DMS79 treated with DMSO at 0.1 percent for 48 hours (cell line): ENCODE data around the gene NPPA.
"Not testable (repeated sequence)": the region's sequence is repeated elsewhere in the genome, so short reads cannot be mapped to it uniquely, and the experiment has no call there.

Experiments used
- DNase-seq: peaks from one replicate; lab custom pipeline; 2025; lab: John Stamatoyannopoulos, UW

Gene NPPA

DNA sequence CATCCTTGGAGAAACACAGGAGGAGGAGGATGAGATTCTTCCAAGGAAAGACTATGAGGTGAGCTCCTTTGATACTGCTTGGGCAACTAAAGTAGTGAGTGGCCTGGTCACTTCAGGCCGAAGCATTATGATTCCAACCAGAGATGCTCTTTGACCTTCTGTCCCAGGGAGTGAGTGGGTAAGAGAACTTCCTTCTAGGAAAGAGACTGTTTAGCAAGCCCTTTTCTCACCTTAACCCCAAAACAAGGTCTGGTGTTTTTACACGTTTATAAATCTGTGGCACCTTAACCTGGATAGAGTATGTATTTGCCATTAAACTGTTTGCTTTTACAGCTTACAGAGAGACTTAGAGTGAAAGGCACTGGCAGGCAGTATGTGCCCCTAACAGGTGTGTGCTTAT lies 40.5 kb downstream of the NPPA start:
- DNase-seq, result no peak

DNA sequence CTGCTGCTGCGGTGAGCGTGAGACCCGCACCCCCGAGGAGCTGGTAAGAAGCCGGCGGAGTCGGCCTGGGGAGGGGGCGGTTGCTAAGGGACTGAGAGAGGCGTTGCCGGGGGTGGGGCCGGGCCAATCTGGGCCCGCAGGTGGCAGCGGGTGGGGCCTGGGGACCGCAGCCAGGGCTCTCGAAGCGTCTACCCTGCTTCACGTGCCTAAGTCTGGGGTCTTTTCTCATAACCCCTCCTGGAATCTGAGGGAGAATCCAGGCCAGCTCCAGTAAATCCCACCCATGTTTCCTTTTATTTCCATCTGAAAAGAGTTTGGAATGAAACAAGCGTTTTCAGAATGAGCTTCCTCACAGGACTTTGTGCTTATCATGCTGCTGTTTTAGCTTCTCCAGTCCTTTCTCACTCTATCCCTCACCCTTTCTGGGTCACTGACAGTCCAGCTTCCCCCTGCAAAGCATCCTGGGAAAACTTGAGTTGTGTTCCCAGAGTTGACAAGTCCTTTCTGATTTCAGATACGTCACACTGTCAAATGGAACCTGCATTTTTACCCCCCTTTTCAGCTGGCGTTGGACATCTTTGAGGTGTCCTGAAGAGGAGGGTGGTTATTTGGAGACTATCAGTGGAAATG lies 41.2 kb downstream of the NPPA start:
- DNase-seq, result peak; percentile 19

DNA sequence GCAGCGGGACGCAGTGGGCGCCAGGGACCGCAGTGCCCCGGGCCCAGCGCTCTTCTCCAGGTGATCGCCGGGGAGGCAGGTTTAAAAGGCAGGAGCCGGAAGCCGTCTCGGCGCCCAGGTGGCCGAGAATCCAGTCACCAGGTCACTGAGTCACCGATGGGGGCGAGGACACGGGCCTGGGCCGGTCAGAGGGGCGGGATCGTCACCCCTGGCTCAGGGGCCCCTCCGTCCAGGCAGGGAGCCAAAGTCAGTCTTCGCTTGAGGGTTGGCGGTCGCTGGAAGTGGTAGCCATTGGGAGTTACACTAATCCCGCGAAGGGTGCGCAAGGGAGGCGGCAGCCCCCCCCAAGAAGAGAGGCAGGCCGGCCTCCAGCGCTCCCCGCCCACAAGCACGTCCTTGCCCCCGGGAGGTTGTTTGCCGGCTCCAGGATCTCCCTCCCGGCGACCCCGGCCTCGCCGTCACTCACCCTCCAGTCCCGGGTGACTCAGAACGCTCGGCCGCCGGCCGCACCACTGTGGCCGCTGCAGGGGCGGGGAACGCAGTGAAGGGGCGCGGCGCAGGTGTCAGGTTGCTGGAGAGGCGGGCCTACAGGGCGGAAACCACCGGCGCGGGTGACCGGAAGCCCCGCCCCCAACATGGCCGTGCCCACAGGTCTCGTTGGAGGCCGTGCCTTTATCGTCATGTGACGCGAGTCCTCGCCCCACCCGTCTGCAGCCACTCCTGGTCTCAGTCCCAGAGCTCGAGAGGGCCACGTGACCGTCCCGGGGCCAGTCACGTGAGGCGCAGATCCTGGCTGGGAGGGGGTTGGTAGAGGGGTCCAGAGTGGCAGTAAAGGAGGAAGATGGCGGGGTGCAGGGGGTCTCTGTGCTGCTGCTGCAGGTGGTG lies 41.9 kb downstream of the NPPA start, which contains the start of the genes CLCN6 and MTHFR:
TSS of gene CLCN6 (plus strand) at position 770 of the 885 bp plus-strand sequence. CDS start at position 842, 72 bp downstream.
TSS of gene MTHFR (minus strand) at position 543 of the 885 bp plus-strand sequence. CDS start 2,848 bp downstream, outside the sequence.
- DNase-seq, result peak; percentile 99

DNA sequence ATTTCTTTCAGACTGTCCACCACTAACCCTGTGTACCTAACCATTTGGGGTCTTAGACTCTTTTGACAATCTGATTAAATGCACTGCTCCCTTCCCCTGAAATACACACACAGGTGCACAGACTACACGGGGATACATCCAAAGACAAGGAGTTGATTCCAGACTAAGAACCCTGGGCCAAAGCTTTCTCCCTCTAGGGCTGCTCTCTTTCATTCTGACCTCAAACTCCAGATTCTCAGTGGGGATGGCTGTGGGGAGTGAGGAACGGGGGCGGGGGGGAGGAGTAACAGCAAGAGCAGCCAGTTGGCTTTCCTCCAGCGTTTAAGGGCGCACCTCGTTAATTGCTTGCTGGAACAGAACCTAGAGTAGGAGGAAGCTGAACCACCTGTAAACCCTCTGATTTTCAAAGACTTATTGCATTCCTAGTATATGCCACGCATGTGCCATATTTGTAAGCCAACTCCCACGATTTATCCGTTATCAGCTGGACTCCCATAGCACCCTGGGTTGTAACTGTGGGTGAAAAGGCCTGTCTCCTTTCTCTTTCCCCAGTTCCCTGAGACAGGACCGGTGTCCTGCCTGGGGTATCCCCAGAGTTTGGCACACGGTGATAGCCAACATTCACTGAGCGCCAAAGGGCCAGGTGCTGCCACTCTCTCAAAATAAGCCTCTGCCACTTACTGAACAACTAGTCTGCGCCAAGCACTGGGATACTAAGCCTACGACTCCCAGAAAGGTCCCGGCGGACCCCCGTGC lies 42.7 kb downstream of the NPPA start:
- peak; percentile 83 for DNase-seq

DNA sequence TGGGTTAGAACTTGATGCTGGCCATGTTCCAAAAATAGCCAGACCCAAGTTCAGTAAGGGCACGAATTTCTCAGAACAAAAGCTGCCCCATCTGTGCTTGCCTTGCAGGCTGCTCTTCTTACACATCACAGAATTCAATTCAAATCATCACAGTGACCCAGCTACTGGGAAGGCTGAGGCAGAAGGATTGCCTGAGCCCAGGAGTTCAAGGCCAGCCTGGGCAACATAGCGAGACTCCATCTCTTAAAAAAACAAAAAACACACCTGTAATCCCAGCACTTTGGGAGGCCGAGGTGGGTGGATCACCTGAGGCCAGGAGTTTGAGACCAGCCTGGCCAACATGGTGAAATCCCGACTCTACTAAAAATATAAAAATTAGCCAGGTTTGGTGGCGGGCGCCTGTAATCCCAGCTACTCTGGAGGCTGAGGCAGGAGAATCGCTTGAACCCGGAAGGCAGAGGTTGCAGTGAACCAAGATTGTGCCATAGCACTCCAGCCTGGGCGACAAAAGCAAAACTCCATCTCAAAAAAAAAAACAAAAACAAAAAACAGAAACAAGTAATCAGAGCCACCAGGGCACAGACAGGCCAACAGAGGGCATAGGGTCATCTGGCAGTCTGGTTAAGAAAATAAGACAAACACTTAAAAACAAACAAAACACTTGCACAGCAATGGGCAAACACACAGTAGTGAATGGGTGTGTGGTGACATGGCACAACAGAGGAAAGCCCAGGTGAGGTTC lies 43.5 kb downstream of the NPPA start:
- DNase-seq, result not testable (repeated sequence)

DNA sequence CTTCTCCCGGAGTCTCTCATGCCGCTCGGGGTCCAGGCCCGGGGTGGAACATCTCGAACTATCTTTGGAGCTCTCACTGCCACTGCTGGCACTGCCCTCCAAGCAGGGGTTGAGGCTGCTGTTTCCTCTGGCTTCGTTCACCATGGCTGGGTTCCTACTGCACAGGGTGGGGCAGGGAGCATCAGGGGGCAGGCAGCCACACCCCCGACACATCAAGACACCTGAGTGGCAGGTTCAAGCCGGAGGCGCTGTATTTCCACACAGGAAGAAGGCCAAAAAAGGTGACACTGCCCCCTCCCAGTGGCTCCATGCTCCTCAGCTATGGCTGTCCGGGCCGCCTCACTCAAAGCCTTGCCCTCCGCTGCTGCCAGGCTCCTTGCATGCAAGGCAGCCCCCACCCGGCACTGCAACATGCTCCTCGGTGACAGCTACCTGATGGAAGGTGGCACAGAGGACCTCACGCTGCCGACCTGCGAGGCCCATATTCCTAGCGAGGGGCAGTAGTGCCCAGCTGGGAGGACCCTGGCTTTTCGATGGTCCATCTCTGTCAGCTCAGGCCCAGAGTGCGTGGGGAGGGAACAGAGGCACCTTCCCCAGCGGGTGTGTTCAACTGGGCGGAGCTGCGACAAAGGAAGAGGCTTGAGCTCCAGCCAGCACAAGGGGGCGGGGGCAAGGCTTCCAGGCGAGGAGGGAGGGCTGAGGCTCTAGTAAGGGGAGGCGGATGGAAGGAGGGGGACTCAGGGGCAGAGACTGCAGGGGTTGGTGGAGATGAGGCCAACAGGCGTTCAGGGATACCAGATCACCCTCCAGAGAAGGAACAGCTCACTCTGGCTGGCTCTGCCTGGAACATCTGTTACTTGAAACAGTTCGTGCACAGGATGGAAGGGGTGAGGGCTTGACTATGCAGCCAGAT lies 44.4 kb downstream of the NPPA start:
- peak; percentile 91 for DNase-seq

DNA sequence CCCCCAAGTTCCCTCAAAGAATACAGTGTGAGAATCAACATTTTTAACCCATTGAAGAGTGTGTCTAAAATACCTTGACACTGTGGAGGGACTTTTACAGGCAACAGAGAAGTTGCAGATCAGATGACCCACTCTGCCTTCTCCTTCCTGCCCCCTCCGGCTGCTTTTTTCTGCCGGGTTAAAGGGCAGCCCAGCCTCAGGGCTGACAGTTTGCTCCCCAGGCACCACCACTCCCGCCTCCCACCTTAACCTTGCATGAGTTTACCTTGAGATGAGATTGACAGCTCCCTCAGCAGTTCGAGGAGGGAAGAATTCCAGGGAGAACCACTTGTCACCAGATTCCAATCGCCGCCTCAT lies 45.0 kb downstream of the NPPA start:
- no peak for DNase-seq

DNA sequence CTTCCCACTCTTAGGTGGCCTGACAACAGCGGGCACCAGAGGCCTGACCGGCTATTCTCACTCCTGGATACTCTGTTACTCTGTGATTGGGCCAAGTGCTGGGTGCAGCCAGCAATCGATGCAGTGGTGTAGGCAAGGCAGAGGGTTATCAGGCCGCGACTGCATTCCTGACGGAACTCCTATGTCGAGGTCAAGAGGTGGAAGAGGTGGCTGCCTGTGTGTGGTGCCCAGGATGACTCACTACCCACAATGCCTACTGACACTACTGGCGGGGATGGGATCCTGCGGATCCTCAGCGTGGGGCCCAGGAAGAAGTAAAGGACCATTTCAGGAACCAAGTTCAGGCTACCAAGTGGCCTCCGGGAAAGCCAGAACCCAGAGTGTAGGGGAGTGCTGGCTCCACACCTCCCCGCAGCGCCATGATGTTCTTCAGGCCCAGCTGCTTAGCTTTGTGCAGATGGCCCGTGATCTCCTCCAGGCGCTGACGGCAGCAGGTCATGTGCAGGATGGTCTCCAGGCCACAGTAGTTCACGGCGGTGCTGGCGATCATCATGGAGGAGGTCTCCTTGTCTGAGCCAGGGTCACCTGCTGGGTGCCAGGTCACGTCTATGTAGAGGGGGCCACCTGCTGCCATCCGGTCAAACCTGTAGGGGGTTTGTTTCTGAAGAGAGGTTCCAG lies 46.7 kb downstream of the NPPA start:
- no peak for DNase-seq

DNA sequence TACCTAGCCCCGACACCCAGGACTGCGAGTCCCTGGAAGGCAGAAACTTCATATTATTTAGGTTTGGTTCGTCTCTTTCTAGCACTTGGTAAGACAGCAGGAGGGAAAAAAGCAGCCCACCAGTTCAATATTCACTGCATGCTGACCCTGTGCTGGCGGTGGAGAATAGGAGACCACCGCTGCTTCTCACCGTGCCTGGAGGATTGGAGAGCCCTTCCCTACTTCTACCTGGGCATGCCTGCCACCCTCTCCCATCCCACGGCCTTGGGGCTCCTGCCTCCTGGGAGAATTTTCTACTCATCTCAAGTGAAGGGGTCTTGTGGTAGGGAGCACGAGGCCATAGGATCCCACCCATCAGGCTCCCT lies 47.2 kb downstream of the NPPA start:
- no peak for DNase-seq

DNA sequence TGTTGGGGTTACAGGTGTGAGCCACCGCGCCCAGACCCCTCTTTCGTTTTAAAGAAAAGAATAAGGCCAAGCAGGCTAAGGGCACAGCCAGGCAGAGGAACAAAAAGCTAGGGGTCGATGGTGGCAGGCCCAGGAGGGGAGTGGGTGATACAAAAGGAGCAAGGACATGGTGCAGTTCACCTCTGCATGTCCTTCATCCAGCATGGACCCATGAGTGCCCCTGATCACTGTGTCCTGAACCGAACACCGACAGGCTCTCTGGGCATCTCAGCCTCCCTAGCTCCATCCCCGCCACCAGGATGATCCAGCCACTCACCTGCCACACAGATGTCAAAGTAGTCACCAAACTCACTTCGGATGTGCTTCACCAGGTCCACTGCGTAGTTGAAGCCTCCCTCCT lies 47.7 kb downstream of the NPPA start:
- DNase-seq, result no peak

DNA sequence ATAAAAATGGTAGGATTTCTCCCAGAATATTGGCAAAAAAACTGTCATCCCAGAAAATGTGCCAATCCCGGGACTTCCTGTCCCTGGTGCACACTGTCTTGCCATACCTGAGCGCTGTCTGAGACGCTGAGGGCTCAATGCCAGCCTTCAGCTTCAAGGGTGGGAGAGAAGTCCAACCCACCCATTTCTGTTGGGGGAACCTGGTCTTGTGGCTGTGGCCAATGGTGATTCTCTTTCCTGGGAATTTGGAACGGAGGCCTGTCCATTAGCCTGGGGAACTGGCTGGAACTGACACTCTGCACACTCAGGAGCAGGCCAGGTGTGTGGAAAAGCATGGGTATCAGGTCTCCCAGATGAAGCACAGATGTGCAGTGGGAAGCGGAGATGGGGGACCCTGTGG lies 48.5 kb downstream of the NPPA start:
- DNase-seq, result no peak

DNA sequence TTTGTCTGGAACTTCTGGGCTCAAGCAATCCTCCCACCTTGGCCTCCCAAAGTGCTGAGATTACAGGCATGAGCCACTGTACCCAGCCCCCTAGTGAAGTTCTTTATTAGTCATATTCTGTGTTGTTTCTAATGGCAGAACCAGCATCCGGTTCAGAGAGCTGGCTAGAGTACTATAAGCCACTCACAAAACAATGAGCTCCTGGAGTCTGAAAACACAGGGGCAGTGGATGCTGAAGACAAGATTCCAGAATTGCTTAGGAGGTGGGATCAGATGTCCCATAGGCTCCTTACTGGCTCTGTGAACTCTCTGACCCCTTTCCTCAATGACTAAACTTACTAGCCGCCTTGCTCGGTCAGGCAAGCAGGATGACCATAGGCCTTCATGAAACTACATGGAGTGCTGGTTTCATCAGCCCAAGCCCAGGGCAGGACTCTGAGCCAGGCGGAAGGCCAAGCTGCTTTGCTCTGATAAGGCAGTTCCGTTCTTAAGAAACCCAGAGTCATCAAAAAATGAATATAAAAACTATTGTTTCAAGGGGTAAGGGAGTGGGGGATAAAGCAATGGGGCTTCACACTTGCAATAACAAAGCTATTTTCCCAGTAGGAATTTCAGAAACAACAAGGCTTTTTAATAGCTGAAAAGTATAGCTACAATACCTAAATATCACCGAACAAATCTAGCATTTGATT lies 49.9 kb downstream of the NPPA start:
- DNase-seq, result no peak

DNA sequence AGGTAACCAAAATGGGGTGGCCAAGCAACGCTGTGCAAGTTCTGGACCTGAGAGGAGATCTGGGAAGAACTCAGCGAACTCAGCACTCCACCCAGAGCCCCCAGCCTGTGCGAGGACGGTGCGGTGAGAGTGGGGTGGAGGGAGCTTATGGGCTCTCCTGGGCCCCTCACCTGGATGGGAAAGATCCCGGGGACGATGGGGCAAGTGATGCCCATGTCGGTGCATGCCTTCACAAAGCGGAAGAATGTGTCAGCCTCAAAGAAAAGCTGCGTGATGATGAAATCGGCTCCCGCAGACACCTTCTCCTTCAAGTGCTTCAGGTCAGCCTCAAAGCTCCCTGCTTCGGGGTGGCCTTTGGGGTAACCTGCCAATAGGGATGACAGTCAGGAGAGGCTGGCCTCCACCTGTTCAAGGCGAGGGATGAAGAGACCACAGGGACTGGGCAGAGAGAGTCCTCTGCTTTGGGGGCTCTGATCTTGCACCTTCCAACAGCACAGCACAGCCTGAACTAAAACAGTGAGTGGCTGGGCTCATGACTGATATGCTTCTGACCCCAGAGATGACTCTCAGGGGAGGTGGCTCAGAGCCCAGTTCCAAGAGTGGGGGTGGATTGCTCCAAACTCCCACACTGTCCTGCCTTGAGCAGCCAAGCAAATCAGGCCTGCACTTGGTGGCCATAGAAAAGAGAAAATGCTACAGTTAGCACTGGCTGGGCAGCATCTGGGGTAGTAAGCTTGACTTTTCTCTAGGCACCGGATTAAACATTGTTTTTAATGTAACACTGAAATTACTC lies 51.4 kb downstream of the NPPA start:
- no peak for DNase-seq
